GM21423 (cell line): ENCODE measurements around the gene IL16.
"Not testable (repeated sequence)": the region's sequence is repeated elsewhere in the genome, so short reads cannot be mapped to it uniquely, and the experiment has no call there.

Source experiments
- ATAC-seq: cut with Tn5 transposase; IDR thresholded peaks from one replicate; pipeline ENCODE4 v1.9.1; 2021; ENCODE audit warnings: mild to moderate bottlenecking, moderate library complexity; ENCODE audit not compliant: unreplicated experiment

Gene IL16

GRCh38 chr15:81196576-81197254, at the start of gene IL16:
IL16 (plus strand) TSS chr15:81196879; CDS start chr15:81225400, 28,521 bp downstream.
- no peak for ATAC-seq

- ATAC-seq = no peak
These were observed 45.3 kb upstream of the IL16 start for GRCh38 chr15:81151389-81151788.

- no peak for ATAC-seq
These were observed 44.3 kb upstream of the IL16 start for GRCh38 chr15:81152339-81152738.

- no peak for ATAC-seq
These were observed 43.9 kb upstream of the IL16 start for GRCh38 chr15:81152799-81153198.

- ATAC-seq = no peak
These were observed 41.1 kb upstream of the IL16 start for GRCh38 chr15:81155375-81156218.

- no peak for ATAC-seq
These were observed 40.4 kb upstream of the IL16 start for GRCh38 chr15:81156324-81156723.

GRCh38 chr15:81157195-81157938, 39.3 kb upstream of the IL16 start:
- no peak for ATAC-seq

GRCh38 chr15:81157939-81158223, 38.8 kb upstream of the IL16 start:
- ATAC-seq = no peak

GRCh38 chr15:81158561-81158960, 38.1 kb upstream of the IL16 start:
- not testable (repeated sequence) for ATAC-seq

- ATAC-seq = no peak
These were observed 36.1 kb upstream of the IL16 start for GRCh38 chr15:81160312-81161159.

- no peak for ATAC-seq
These were observed 35.5 kb upstream of the IL16 start for GRCh38 chr15:81161160-81161673.

GRCh38 chr15:81161851-81162250, 34.8 kb upstream of the IL16 start:
- no peak for ATAC-seq

GRCh38 chr15:81163961-81164800, 32.5 kb upstream of the IL16 start:
- ATAC-seq = no peak

GRCh38 chr15:81165535-81165934, 31.1 kb upstream of the IL16 start:
- no peak for ATAC-seq

- ATAC-seq = no peak
These were observed 29.9 kb upstream of the IL16 start for GRCh38 chr15:81166636-81167305.

- ATAC-seq = no peak
These were observed 28.6 kb upstream of the IL16 start for GRCh38 chr15:81168131-81168526.

- no peak for ATAC-seq
These were observed 28.0 kb upstream of the IL16 start for GRCh38 chr15:81168644-81169043.

GRCh38 chr15:81170511-81170910, 26.2 kb upstream of the IL16 start:
- no peak for ATAC-seq

- no peak for ATAC-seq
These were observed 25.4 kb upstream of the IL16 start for GRCh38 chr15:81171286-81171685.
